GM18508 (cell line): ENCODE measurements around the gene MFSD6.

ENCODE experiments used
- ATAC-seq: cut with Tn5 transposase; IDR thresholded peaks from one replicate; pipeline ENCODE4 v1.9.1; 2021; ENCODE audit warnings: moderate number of reproducible peaks; ENCODE audit not compliant: insufficient read depth, unreplicated experiment

Gene MFSD6

DNA sequence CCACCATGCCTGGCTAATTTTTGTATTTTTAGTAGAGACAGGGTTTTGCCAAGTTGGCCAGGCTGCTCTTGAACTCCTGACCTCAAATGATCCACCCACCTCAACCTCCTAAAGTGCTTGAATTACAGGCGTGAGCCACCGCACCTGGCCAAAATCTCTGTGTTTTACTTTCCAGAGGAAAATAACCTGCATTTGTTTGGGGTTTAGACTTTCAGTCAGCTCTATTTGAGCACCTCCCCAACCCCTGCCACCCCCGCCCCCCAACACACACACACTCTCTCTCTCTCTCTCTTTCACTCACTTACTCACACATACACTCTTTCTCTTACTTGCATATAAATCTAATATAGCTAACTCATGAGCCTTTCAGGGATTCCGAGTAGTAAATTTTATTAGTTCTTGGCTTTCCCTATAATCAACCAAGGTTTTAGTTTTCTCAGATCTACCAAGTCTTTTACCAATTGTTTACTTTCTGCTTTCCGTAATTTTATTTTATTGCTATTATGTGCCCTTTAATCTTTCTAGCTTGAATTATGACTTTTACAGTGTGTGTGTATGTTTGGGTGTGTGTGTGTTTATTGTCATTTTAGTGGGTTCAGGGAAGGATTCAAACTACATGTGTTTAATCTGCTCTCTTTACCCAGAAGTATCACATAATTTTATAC is 24.5 kb downstream of the MFSD6 start:
- no peak for ATAC-seq

DNA sequence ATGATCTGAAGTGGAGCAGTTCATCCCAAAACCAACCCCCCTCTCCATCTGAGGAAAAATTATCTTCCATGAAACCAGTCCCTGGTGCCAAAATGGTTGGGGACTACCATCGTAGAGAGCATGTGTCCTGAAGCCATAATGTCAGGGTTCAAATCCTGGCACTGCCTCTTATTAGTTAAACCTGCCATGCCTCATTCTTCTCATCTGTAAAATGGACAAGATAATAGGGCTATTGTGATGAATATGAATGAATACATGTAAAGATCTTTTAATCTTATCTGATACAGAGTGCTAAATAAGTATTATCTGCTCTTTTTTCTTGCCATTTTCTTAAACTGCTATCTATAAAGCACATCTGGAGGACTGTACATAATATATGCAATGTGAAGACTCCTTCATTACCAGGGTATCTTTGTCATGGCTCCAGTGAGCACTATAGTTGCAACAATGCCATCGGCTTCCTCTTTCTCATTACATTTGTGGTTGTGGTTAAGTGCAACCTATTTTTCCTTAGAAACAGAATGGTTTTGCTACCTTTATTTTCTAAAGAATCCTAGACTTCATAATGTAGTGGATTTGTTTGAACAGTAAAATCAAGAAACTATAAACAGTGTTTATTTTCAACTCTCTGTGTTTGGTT is 27.0 kb downstream of the MFSD6 start:
- no peak for ATAC-seq

DNA sequence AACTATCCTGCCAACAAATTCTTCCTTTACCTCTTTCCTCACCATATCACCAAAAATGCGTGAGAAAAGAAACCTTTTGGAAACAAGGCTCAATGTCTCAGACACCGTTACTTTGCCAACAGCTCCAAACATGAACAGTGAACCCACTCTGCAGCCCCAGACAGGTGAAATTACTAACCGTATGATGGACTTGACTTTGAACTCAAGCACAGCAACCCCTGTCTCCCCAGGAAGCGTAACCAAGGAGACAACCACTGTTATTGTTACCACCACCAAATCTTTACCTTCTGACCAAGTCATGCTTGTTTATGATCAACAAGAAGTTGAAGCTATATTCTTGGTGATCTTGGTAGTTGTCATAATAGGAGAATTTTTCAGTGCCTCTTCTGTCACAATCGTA is 28.4 kb downstream of the MFSD6 start:
- no peak for ATAC-seq

DNA sequence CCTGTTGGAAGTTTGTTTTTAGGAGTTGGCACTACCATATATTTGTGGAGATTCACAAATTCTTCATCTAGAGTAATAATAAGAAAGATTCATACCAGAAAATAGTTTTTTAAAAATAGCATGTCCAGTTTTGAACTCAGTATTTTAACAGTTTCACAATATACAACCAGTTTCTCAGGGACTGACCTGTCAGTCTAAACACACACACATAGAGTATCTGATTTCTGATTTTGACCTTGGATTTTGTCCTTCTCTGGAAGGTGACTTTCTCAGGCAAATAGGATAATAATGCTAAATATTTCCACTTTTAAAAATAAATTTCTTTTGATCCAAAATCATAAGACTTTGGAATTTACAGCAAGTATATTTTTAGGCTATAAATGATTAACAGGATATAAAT is 32.0 kb downstream of the MFSD6 start:
- no peak for ATAC-seq

DNA sequence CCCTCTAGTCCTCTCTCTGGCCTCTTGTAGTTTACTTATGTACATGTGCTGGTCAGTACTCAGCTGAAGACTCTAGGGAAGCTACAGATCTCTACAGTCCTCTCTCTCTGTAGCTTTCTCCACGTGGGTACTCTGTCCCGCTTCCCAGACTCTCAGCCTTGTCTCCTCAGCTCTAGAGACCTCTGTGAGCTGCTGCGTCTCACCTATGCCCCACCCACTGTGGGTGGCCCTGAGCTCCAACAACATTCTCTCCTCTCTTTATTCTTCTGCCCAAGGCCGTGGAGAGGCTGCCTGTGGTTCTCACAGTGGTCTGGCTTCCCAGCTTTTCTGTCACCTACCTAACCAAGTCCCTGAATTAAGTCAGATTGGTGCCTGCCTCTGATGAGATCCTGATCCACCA is 33.4 kb downstream of the MFSD6 start:
- no peak for ATAC-seq

DNA sequence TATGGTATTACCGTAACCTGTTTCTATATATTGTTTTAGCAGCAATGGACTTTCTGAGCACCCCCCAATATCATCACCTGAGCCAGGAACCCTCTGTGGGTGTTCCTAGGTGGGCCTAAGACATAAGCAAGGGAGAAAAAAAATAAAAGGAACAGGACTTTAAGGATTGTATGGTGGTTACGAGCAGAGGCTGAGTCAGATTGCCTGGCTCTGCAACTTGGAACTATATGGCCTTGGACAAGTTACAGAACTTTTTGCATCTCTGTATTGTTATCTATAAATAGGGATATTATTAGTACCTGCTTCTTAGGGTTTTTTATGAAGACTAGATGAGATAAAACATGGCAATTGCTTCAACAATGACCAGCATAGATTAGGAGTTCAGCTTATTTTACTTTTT is 34.9 kb downstream of the MFSD6 start:
- ATAC-seq = no peak

DNA sequence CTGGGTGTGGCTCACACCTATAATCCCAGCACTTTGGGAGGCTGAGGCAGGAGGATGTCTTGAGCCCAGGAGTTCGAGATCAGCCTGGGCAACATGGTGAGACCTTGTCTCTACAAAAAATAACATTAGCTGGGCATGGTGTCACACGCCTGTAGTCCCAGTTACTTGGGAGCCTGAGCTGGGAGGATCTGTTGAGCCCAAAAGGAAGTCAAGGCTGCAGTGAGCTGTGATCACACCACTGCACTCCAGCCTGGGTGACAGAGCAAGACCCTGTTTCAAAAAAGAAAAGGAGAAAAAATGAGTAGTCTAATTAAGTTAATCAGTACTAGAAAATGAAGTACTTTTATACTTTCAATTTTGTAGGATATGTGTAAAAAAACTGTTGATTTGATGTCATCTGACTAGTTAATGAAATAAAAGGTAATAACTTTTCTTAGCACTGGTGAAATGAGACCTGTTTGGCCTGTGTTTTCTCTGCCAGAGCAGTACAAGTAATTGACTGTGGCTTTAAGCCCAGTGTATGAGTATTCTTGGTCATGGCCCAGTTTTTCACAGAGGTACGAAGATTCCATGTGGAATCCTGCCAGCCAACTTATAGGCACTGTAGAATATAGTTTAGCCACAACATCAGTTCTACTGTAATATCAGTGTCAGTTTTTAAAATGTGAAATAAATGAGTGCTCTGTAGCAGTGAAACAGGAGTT is 35.8 kb downstream of the MFSD6 start:
- ATAC-seq = no peak

DNA sequence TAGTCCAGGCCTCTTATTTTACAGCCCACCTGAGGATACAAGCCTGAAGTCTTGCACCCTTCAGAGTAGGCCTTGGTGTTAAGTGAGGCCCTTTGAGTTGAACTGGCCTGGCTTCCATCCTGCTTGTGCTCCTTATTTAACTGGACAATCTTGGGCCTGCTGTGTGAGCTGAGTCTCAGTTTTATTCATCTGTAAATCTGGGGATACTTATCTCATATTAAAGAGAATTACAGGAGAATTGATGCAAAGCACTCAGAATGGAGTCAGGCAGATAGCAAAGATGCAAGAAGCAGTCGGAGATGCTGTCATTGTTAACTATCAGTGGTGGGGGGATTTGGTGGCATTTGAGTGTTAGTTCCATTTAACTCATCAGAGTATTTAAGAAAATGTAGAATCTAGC is 36.8 kb downstream of the MFSD6 start:
- ATAC-seq = no peak

DNA sequence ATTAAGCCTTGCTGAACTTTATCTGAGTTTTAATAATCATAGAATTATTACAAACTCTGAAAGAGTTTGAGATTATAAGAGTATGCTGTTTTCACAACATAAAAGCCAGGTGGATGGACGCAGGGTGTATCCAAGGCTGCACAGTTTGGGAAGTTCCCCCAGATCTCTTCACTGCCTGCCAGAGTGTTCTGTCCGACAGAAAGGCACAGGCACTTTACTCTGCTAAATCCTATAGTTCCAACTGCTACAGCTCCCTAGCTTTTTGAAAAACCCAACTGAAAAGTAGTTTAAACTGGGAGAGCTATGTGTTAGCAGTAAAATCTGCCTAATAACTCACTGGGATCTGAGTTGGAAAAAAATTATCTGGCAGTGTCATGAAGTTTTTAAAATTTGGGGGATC is 38.0 kb downstream of the MFSD6 start:
- ATAC-seq = no peak

DNA sequence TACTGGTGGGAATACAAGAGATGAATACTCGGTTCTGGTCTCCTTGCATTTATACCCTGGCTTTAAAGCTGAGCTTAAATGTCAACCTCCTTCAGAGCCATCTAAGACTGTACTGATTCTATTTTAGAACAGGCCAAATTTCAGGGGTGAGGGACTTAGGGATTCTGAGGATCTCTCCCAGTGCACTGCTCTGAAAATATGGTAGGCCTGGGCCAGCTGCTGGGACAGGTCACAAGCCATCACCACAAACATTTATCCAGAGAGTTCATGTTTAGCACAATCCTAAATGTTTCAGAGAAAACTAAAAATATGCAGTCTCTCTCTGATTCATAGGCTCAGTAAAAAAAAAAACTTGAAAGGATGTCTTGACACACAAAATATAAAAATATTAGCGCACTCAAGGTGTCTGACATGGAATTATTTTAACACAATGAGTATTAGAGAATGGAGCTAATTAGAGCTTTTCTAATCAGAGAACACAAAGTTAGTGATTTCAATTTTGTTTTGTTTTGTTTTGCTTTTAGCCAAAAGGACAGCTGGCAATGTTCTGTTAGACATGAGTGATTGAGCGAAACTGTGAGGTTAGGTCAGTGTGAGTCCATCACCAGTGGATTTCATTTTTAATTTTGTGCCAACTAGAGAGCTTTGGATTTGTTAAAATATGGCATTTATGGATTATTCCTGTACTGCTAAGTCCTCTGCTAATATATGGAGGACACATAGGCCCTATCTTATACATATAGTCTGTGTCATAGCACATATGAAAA is 38.8 kb downstream of the MFSD6 start:
- ATAC-seq = no peak

DNA sequence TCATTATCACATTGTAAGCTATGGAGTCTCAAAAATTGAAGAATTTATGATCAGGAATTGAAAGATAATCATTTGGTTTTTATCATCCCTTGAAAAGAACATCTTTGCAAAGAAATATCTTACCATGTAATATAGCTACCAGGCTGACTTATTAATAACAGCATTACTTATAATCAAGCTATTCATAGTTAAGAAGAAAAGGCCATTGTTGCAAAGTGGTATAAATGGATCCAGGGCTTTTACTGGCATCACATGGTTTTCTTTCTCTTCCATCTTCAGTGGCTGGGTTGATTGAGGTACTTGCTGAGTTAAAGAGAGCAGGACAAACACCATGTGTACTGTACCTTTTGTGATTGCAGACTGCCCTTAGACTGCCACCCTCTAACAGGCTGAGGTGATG is 39.6 kb downstream of the MFSD6 start:
- no peak for ATAC-seq

DNA sequence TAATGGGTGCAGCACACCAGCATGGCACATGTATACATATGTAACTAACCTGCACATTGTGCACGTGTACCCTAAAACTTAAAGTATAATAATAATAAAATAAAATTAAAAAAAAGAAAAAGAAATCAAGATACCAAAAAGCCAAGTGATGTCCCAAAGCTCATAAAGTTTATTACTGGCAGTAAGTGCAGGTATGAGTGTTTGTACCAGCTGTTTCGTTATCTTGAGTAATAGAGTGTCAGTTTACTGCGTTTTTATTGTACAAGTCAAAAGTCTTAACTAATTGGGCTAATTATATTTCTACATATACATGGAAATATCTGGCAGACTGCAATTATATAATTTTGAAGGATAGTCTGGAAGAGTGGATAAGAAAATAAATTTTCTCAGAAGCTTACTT is 41.8 kb downstream of the MFSD6 start:
- no peak for ATAC-seq

DNA sequence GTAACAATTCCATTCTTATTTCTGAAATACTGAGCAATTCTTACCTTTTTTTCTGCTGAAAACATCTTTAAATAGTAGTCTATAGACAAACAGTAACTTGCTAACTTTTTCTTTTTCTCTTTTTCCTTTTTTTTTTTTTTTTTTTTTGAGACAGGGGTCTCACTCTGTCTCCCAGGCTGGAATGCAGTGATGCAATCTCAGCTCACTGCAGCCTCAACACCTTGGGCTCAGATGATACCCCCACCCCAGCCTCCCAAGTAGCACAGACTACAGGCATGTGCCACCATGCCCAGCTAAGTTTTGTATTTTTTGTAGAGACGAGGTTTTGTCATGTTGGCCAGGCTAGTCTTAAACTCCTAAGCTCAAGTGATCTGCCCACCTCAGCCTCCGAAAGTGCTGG is 42.2 kb downstream of the MFSD6 start:
- ATAC-seq = no peak

DNA sequence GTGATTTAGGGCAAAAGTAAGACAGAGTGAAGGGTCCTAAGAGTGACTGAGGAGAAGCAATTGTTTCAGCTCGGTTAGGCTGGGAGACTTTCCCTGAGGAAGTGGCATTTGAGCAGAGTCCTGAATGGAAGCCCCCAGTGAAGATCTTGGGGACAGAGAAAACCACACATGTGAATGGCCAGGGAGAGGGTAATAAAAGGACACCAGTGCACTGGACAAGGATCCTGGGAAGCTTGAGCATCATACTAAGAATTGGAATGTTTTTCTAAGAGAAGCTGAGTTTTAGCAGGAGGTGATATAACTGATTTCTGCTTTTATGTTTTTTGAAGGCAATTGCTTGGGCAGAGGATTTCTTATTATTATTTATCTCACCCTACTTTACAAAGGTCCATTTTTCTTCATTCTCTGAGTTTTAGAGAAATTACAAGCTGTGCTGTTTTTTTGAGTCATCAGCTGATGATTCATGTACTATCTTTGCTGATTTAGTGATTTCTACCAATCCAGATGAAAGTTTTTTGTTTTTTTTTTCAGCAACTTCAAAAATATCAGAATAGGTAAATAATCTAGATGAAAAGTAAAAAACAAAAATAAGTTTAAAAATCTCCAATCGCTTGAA is 43.5 kb downstream of the MFSD6 start:
- no peak for ATAC-seq

DNA sequence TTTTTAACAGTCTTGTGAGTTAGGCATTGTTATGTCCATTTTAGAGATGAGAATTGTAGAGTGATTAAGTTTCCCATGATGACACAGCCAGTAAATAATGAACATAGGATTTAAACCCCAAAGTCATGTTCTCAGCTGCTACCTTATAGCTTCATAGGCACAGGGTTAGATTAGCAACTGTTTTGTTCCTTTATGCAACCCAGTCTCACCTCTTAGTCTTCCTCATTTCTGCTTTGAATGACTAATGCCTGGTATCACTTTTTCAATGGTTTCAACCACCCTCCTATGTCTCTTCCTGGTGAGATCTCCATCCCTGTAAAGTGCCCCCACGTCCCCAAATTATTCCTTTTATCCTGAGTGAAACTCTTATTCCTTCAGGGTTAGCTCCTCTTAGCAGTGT is 44.3 kb downstream of the MFSD6 start:
- no peak for ATAC-seq

DNA sequence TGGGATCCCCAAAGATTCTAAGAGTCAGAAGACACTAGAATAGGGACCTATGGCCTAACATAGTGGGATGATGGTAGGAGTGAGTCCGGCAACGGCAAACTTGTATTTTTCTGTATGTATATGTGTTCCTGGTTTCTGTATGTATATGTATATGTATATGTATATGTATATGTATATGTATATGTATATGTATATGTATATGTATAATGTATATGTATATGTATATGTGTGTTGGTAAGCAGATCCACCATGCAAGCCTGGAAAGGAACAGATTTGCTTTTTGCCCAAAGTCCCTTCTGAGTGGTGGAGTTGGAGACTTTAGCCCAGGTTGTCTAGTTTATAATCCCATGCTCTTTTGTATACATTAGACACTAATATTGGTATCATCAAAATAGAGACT is 46.6 kb downstream of the MFSD6 start:
- ATAC-seq = no peak

DNA sequence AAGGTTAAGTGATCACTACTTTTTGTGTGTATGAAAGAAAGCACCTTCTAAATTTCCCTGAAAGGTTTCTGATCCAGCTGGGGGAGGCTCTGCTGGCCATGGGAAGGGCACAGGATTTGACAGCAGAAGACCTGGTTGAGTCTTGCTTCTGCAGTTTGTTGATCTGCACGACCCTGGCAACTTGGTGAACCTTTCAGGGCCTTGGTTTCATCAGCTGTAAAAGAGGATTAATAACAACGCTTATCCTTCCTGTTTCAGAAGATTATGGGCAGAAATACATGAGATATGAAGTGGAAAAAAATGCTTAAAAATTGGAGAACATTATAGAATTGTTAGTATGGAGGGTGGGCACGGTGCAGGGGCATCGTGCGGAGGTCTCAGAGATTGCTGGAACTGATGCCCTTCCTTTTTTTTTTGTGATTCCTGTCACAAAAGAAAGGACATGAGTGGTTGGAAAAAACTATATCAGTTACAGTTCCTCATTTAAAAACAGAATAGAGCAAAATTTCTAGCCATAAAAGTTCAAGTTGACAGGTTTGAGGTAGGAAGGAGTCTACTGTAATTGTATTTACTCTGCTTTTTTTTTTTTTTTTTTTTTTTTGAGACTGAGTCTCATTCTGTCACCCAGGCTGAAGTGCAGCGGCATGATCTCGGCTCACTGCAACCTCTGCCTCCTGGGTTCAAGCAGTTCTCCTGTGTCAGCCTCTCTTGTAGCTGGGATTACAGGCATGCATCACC is 47.4 kb downstream of the MFSD6 start:
- ATAC-seq = no peak

DNA sequence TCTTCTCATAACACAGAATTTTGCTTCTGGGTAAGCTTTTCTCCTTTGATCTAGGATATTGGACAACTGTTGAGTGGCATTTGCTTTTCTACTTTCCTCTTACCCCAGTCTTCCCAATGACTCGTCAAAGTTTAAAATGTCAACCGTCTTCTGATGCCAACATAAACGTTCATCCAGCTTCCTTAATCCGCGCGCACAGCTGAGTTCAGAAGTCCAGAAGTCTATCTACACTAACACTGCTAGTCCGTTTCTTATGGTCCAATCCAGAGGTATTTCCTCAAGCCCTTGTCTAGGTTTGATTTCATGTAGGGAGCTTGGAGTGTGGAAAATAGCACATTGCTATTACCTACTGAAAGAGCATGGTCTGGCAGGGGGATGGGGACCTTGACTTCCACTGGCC is 48.7 kb downstream of the MFSD6 start:
- ATAC-seq = no peak

DNA sequence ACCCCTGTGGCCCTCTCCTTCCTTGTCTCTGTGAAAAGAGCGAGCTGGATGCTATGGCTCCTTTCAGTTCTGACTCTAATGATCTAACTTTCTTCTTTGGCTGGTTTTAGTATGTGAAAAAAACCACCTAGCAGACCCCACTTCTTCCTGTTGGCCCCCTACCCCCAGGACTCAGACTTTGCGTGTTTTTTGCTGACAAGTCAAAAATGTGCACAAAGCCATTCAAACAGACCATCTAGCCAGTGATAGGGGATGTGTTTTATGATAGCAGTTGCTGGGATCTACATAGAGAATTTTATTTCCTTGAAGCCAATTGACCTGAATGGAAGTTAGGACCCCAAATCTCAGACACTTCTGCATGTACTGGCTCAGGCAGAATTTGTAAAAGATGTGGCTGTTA is 49.1 kb downstream of the MFSD6 start:
- no peak for ATAC-seq
